Measurements from ENCODE around the gene CLEC2A.

GRCh38 chr12:9961901-9962300, 29.7 kb upstream of the CLEC2A start:
- TF ChIP-seq CTCF (IDR thresholded peaks at IDR 0.05) (no peak), POLR2A (IDR thresholded peaks at IDR 0.05) (no peak), POLR2AphosphoS5 (IDR thresholded peaks at IDR 0.05) (no peak)
